ENCODE results near the gene RCSD1.

The RCSD1 gene

DNA sequence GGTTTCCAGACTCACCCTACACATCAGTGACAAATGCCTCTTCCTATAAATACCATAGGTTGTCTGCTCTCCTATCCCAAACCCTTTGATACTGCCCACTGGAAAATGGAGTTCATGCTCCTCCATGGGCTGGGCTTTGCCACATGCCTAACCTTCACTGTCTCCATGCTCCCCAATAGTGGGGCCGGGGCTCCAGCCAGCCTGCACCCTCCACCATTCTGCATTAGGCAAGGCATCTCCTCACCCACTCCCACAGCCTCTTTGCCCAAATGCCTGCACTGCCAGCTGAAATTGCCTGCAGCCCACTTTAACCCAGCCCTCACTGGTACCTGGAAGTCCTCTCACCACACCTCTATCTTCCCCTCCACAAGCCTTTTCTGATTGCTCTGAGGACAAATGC is 73.5 kb downstream of the RCSD1 start:
- no peak for ATAC-seq
- no peak for TF ChIP-seq TOX (CRISPR knock-in tag; IDR thresholded peaks at IDR 0.05; ENCODE audit: borderline replicate concordance)
- TF ChIP-seq, protein P1, sequence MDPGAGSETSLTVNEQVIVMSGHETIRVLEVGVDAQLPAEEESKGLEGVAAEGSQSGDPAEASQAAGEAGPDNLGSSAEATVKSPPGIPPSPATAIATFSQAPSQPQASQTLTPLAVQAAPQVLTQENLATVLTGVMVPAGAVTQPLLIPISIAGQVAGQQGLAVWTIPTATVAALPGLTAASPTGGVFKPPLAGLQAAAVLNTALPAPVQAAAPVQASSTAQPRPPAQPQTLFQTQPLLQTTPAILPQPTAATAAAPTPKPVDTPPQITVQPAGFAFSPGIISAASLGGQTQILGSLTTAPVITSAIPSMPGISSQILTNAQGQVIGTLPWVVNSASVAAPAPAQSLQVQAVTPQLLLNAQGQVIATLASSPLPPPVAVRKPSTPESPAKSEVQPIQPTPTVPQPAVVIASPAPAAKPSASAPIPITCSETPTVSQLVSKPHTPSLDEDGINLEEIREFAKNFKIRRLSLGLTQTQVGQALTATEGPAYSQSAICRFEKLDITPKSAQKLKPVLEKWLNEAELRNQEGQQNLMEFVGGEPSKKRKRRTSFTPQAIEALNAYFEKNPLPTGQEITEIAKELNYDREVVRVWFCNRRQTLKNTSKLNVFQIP (CRISPR knock-in tag; IDR thresholded peaks at IDR 0.05; ENCODE audit: borderline replicate concordance, low read depth) = no peak
- TF ChIP-seq BACH2 (CRISPR knock-in tag; IDR thresholded peaks at IDR 0.05; ENCODE audit: borderline replicate concordance) = no peak
- TF ChIP-seq, protein P2, sequence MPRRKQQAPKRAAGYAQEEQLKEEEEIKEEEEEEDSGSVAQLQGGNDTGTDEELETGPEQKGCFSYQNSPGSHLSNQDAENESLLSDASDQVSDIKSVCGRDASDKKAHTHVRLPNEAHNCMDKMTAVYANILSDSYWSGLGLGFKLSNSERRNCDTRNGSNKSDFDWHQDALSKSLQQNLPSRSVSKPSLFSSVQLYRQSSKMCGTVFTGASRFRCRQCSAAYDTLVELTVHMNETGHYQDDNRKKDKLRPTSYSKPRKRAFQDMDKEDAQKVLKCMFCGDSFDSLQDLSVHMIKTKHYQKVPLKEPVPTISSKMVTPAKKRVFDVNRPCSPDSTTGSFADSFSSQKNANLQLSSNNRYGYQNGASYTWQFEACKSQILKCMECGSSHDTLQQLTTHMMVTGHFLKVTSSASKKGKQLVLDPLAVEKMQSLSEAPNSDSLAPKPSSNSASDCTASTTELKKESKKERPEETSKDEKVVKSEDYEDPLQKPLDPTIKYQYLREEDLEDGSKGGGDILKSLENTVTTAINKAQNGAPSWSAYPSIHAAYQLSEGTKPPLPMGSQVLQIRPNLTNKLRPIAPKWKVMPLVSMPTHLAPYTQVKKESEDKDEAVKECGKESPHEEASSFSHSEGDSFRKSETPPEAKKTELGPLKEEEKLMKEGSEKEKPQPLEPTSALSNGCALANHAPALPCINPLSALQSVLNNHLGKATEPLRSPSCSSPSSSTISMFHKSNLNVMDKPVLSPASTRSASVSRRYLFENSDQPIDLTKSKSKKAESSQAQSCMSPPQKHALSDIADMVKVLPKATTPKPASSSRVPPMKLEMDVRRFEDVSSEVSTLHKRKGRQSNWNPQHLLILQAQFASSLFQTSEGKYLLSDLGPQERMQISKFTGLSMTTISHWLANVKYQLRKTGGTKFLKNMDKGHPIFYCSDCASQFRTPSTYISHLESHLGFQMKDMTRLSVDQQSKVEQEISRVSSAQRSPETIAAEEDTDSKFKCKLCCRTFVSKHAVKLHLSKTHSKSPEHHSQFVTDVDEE (CRISPR knock-in tag; IDR thresholded peaks at IDR 0.05) = no peak
- TF ChIP-seq, protein P3, sequence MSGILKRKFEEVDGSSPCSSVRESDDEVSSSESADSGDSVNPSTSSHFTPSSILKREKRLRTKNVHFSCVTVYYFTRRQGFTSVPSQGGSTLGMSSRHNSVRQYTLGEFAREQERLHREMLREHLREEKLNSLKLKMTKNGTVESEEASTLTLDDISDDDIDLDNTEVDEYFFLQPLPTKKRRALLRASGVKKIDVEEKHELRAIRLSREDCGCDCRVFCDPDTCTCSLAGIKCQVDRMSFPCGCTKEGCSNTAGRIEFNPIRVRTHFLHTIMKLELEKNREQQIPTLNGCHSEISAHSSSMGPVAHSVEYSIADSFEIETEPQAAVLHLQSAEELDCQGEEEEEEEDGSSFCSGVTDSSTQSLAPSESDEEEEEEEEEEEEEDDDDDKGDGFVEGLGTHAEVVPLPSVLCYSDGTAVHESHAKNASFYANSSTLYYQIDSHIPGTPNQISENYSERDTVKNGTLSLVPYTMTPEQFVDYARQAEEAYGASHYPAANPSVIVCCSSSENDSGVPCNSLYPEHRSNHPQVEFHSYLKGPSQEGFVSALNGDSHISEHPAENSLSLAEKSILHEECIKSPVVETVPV (CRISPR knock-in tag; IDR thresholded peaks at IDR 0.05) = no peak
- no peak for TF ChIP-seq PPARA (CRISPR knock-in tag; IDR thresholded peaks at IDR 0.05; ENCODE audit: borderline replicate concordance)
- TF ChIP-seq CSDC2 (CRISPR knock-in tag; IDR thresholded peaks at IDR 0.05) = no peak
- TF ChIP-seq ISL1 (CRISPR knock-in tag; IDR thresholded peaks at IDR 0.05) = no peak

DNA sequence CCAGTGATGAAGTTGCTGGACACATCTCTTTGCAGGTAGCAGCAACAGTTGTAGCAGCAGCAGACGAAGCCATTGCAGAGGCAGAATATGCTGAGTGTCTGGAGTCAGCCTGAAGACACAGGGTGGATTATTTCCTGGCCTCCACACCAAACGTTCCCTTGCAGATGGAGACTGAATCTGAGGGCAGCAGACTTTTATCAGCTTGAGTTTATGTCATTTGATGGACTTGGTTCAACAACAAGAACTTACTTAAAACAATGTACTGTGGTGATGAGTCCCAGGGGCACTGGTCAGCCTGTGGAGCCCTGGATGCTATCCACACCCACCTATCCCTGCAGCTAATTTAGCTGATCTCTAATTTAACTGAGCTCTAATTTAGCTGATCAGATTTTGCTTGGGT is 74.7 kb downstream of the RCSD1 start:
- no peak for TF ChIP-seq ZNF8 (CRISPR knock-in tag; IDR thresholded peaks at IDR 0.05)
- TF ChIP-seq, protein P4, sequence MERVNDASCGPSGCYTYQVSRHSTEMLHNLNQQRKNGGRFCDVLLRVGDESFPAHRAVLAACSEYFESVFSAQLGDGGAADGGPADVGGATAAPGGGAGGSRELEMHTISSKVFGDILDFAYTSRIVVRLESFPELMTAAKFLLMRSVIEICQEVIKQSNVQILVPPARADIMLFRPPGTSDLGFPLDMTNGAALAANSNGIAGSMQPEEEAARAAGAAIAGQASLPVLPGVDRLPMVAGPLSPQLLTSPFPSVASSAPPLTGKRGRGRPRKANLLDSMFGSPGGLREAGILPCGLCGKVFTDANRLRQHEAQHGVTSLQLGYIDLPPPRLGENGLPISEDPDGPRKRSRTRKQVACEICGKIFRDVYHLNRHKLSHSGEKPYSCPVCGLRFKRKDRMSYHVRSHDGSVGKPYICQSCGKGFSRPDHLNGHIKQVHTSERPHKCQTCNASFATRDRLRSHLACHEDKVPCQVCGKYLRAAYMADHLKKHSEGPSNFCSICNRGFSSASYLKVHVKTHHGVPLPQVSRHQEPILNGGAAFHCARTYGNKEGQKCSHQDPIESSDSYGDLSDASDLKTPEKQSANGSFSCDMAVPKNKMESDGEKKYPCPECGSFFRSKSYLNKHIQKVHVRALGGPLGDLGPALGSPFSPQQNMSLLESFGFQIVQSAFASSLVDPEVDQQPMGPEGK (CRISPR knock-in tag; IDR thresholded peaks at IDR 0.05; ENCODE audit: borderline replicate concordance) = no peak
- TF ChIP-seq, protein P2 (CRISPR knock-in tag; IDR thresholded peaks at IDR 0.05) = no peak
- TF ChIP-seq, protein P1 (CRISPR knock-in tag; IDR thresholded peaks at IDR 0.05; ENCODE audit: borderline replicate concordance, low read depth) = no peak
- no peak for TF ChIP-seq ZNF70 (CRISPR knock-in tag; IDR thresholded peaks at IDR 0.05)
- no peak for TF ChIP-seq PPARA (CRISPR knock-in tag; IDR thresholded peaks at IDR 0.05; ENCODE audit: borderline replicate concordance)
- no peak for TF ChIP-seq TCF4 (CRISPR knock-in tag; IDR thresholded peaks at IDR 0.05; ENCODE audit: borderline replicate concordance)
- no peak for TF ChIP-seq OSR1 (CRISPR knock-in tag; IDR thresholded peaks at IDR 0.05)
- TF ChIP-seq TOX (CRISPR knock-in tag; IDR thresholded peaks at IDR 0.05; ENCODE audit: borderline replicate concordance) = no peak
- TF ChIP-seq, protein P5, sequence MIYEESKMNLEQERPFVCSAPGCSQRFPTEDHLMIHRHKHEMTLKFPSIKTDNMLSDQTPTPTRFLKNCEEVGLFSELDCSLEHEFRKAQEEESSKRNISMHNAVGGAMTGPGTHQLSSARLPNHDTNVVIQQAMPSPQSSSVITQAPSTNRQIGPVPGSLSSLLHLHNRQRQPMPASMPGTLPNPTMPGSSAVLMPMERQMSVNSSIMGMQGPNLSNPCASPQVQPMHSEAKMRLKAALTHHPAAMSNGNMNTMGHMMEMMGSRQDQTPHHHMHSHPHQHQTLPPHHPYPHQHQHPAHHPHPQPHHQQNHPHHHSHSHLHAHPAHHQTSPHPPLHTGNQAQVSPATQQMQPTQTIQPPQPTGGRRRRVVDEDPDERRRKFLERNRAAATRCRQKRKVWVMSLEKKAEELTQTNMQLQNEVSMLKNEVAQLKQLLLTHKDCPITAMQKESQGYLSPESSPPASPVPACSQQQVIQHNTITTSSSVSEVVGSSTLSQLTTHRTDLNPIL (CRISPR knock-in tag; IDR thresholded peaks at IDR 0.05; ENCODE audit: low read depth) = no peak
- no peak for TF ChIP-seq RARB (CRISPR knock-in tag; IDR thresholded peaks at IDR 0.05)
- TF ChIP-seq ISL1 (CRISPR knock-in tag; IDR thresholded peaks at IDR 0.05) = no peak
- no peak for TF ChIP-seq GLIS3 (CRISPR knock-in tag; IDR thresholded peaks at IDR 0.05)
- no peak for TF ChIP-seq ESRRG (CRISPR knock-in tag; IDR thresholded peaks at IDR 0.05)

More for the DNA sequence above, 74.7 kb downstream of the RCSD1 start:
- no peak for ATAC-seq

All from SK-N-SH treated with all-trans-retinoic acid at 6 μM for 48 hours (cell line).